ENCODE data around the gene DENND1A. TPM values are rescaled to one million over a fixed set of nuclear protein-coding genes. Genes with fewer than 3 reads are reported as not detected.

Gene DENND1A
- polyA plus RNA-seq, 2 of the 4 experiments (the other 2 are of a cell fraction), result 15.1 to 21.9 TPM

- no peak overlapping the region for H3K4me2 ChIP-seq
- 87% methylated on average over 10 of the region's 10 CpGs for WGBS (ENCODE audit: missing lambda C conversion rate)
- TF ChIP-seq NPAS2 (CRISPR knock-in tag; IDR thresholded peaks at IDR 0.05; ENCODE audit: borderline replicate concordance), result no peak
- TF ChIP-seq RNF2 (IDR thresholded peaks at IDR 0.05; ENCODE audit: borderline replicate concordance, low read depth), result no peak
- no peak for TF ChIP-seq EHF (CRISPR knock-in tag; IDR thresholded peaks at IDR 0.05)
- TF ChIP-seq SMC3 (IDR thresholded peaks at IDR 0.05), result no peak
- no peak for TF ChIP-seq PBX3 (IDR thresholded peaks at IDR 0.05)
- no peak for TF ChIP-seq E2F6 (IDR thresholded peaks at IDR 0.05; ENCODE audit: borderline replicate concordance, low read depth)
- TF ChIP-seq, protein P1, sequence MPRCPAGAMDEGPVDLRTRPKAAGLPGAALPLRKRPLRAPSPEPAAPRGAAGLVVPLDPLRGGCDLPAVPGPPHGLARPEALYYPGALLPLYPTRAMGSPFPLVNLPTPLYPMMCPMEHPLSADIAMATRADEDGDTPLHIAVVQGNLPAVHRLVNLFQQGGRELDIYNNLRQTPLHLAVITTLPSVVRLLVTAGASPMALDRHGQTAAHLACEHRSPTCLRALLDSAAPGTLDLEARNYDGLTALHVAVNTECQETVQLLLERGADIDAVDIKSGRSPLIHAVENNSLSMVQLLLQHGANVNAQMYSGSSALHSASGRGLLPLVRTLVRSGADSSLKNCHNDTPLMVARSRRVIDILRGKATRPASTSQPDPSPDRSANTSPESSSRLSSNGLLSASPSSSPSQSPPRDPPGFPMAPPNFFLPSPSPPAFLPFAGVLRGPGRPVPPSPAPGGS (IDR thresholded peaks at IDR 0.05), result no peak
- TF ChIP-seq TP53 (CRISPR knock-in tag; IDR thresholded peaks at IDR 0.05), result no peak
- no peaks in the 10 kb centered on the region for H3K4me1 ChIP-seq
- ChIA-PET CTCF (interaction anchor here (1.0 to 1.4 kb wide), 2 partner anchors 10 to 55 kb away, joined by 3 read pairs; no protein-coding TSS in a partner anchor), POLR2A (no interaction called here)
- no peaks in the 10 kb centered on the region for H3K9me3 ChIP-seq
- FAIRE-seq (no peak), ATAC-seq (no peak), DNase-seq (ENCODE audit: low read depth in 1 of 2, low spot score in 1 of 2) (no peak)
- H3K27ac ChIP-seq, result no peak overlapping the region
- H3K4me3 ChIP-seq, result no peak overlapping the region
Observed at GRCh38 chr9:123481209-123481865, 448.6 kb downstream of the DENND1A start.

- CTCF ChIA-PET, result interaction anchor here (1.0 to 1.4 kb wide), 2 partner anchors 9 to 560 kb away, joined by 3 read pairs; no protein-coding TSS in a partner anchor
- FAIRE-seq (no peak), ATAC-seq (no peak), DNase-seq (ENCODE audit: low read depth in 1 of 2, low spot score in 1 of 2) (no peak)
- WGBS (ENCODE audit: missing lambda C conversion rate), result 95% methylated on average over 8 of the region's 8 CpGs
- Histone ChIP-seq H3K4me3 (no peak overlapping the region), H3K9me3 (no peaks in the 10 kb centered on the region), H3K27ac (no peak overlapping the region), H3K4me1 (no peaks in the 10 kb centered on the region), H3K4me2 (no peak overlapping the region)
- TF ChIP-seq ZC3H11A (IDR thresholded peaks at IDR 0.05) (no peak), POLR2AphosphoS2 (conservative IDR thresholded peaks at IDR 0.05; ENCODE audit: low read length) (no peak), SMC3 (IDR thresholded peaks at IDR 0.05) (no peak), POLR2A (IDR thresholded peaks at IDR 0.05; ENCODE audit: low read length) (no peak), CEBPB (IDR thresholded peaks at IDR 0.05) (no peak), FOXS1 (CRISPR knock-in tag; IDR thresholded peaks at IDR 0.05) (no peak), RCOR1 (IDR thresholded peaks at IDR 0.05; ENCODE audit: low read depth, low read length) (no peak), NR3C1 (IDR thresholded peaks at IDR 0.05) (no peak), CHD4 (IDR thresholded peaks at IDR 0.05; ENCODE audit: borderline replicate concordance) (no peak), E2F6 (IDR thresholded peaks at IDR 0.05; ENCODE audit: borderline replicate concordance, low read depth) (no peak), PHF8 (IDR thresholded peaks at IDR 0.05; ENCODE audit: borderline replicate concordance, low read depth) (no peak), NPAS2 (CRISPR knock-in tag; IDR thresholded peaks at IDR 0.05; ENCODE audit: borderline replicate concordance) (no peak), ESRRA (IDR thresholded peaks at IDR 0.05; ENCODE audit: borderline replicate concordance, low read length) (no peak), EP300 (IDR thresholded peaks at IDR 0.05) (no peak), CBX8 (IDR thresholded peaks at IDR 0.05) (no peak)
- TF ChIP-seq, protein P1 (IDR thresholded peaks at IDR 0.05), result no peak
- POLR2A ChIA-PET, result no interaction called here
Observed at GRCh38 chr9:123480791-123481190, 449.1 kb downstream of the DENND1A start.
